ENCODE data around the gene CAPS.

DNA sequence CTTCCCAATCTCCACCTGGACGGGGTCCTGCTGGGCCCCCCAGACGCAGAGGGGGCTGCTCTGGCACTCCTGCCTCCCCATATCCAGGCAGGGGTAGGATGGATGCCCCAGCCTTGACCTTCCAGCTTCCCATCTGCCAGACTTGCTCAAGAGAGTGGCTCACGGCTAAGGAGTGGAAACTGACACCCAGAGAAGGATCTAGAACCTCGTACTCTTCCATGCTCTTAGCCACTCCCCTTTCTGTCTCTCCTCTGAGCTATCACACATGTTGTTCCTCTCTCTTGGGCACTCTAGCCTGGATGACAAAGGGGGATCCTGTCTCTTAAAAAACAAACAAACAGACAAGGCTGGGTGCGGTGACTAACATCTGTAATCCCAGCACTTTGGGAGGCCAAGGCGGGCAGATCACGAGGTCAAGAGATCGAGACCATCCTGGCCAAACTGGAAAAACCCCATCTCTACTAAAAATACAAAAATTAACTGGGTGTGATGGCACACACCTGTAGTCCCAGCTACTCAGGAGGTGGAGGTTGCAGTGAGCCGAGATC, 31.6 kb upstream of the CAPS start:
- TF ChIP-seq POLR2A (IDR thresholded peaks at IDR 0.05) (no peak), EP300 (IDR thresholded peaks at IDR 0.05; ENCODE audit: low read depth) (no peak)
